ENCODE data around the gene UQCRH. TPM values are rescaled to one million over a fixed set of nuclear protein-coding genes. Genes with fewer than 3 reads are reported as not detected.
"Not testable (repeated sequence)": the region's sequence is repeated elsewhere in the genome, so short reads cannot be mapped to it uniquely, and the experiment has no call there.

The UQCRH gene
- total RNA-seq, 1 donor from 2014 or later = 317 TPM

GRCh38 chr1:46362158-46362557, 58.7 kb downstream of the UQCRH start:
- peaks cover 26% of the 10 kb centered on the region for H3K36me3 Mint-ChIP-seq (ENCODE audit: low read depth, unreplicated experiment)
- H3K27me3 Mint-ChIP-seq (ENCODE audit: unreplicated experiment) = no peaks in the 10 kb centered on the region
- no peak overlapping the region for H3K4me3 Mint-ChIP-seq (ENCODE audit: unreplicated experiment)
- H3K9me3 Mint-ChIP-seq (ENCODE audit: unreplicated experiment) = no peaks in the 10 kb centered on the region
- H3K27ac Mint-ChIP-seq (ENCODE audit: unreplicated experiment) = no peak overlapping the region
- H3K4me1 Mint-ChIP-seq (ENCODE audit: unreplicated experiment) = no peaks in the 10 kb centered on the region
- no peak for DNase-seq (ENCODE audit: low spot score)
- TF ChIP-seq CTCF (IDR thresholded peaks at IDR 0.05; ENCODE audit: unreplicated experiment) = no peak

- H3K9me3 Mint-ChIP-seq (ENCODE audit: unreplicated experiment) = no peaks in the 10 kb centered on the region
- H3K27ac Mint-ChIP-seq (ENCODE audit: unreplicated experiment) = no peak overlapping the region
- no peaks in the 10 kb centered on the region for H3K4me1 Mint-ChIP-seq (ENCODE audit: unreplicated experiment)
- no peak for DNase-seq (ENCODE audit: low spot score)
- no peaks in the 10 kb centered on the region for H3K27me3 Mint-ChIP-seq (ENCODE audit: unreplicated experiment)
- TF ChIP-seq CTCF (IDR thresholded peaks at IDR 0.05; ENCODE audit: unreplicated experiment) = no peak
- peaks cover 25% of the 10 kb centered on the region for H3K36me3 Mint-ChIP-seq (ENCODE audit: low read depth, unreplicated experiment)
- H3K4me3 Mint-ChIP-seq (ENCODE audit: unreplicated experiment) = no peak overlapping the region
These were observed 59.6 kb downstream of the UQCRH start for GRCh38 chr1:46363121-46363520.

- Mint-ChIP-seq H3K27me3 (ENCODE audit: unreplicated experiment) (no peaks in the 10 kb centered on the region), H3K4me1 (ENCODE audit: unreplicated experiment) (no peaks in the 10 kb centered on the region), H3K27ac (ENCODE audit: unreplicated experiment) (peak overlapping the region; percentile 48), H3K9me3 (ENCODE audit: unreplicated experiment) (no peaks in the 10 kb centered on the region), H3K36me3 (ENCODE audit: low read depth, unreplicated experiment) (peaks cover 27% of the 10 kb centered on the region), H3K4me3 (ENCODE audit: unreplicated experiment) (no peak overlapping the region)
- no peak for TF ChIP-seq CTCF (IDR thresholded peaks at IDR 0.05; ENCODE audit: unreplicated experiment)
- no peak for DNase-seq (ENCODE audit: low spot score)
These were observed 61.1 kb downstream of the UQCRH start for GRCh38 chr1:46364612-46365011.

- not testable (repeated sequence) for DNase-seq (ENCODE audit: low spot score); H3K4me1 Mint-ChIP-seq (ENCODE audit: unreplicated experiment); H3K4me3 Mint-ChIP-seq (ENCODE audit: unreplicated experiment); H3K27ac Mint-ChIP-seq (ENCODE audit: unreplicated experiment); H3K9me3 Mint-ChIP-seq (ENCODE audit: unreplicated experiment); H3K27me3 Mint-ChIP-seq (ENCODE audit: unreplicated experiment)
- peaks cover 22% of the 10 kb centered on the region for H3K36me3 Mint-ChIP-seq (ENCODE audit: low read depth, unreplicated experiment)
These were observed 62.3 kb downstream of the UQCRH start for GRCh38 chr1:46365796-46366195.

Other genes starting within 250 kb of the UQCRH start
- 38.1 TPM for gene PIK3R3, start 171.1 kb upstream of the UQCRH start, total RNA-seq (ENCODE audit: unreplicated experiment)
- 1.1 TPM for gene TSPAN1, start 128.6 kb upstream of the UQCRH start, total RNA-seq (ENCODE audit: unreplicated experiment)
- not detected for gene P3R3URF, start 127.2 kb upstream of the UQCRH start, total RNA-seq (ENCODE audit: unreplicated experiment)
- gene POMGNT1, start 105.3 kb upstream of the UQCRH start, total RNA-seq (ENCODE audit: unreplicated experiment) = 37.8 TPM
- 0.41 TPM for gene LURAP1, start 100.4 kb upstream of the UQCRH start, total RNA-seq (ENCODE audit: unreplicated experiment)
- 9.3 TPM for gene RAD54L, start 55.9 kb upstream of the UQCRH start, total RNA-seq (ENCODE audit: unreplicated experiment)
- gene LRRC41, start 82 bp upstream of the UQCRH start, total RNA-seq (ENCODE audit: unreplicated experiment) = 73.5 TPM
- 27.8 TPM for gene NSUN4, start 37.1 kb downstream of the UQCRH start, total RNA-seq (ENCODE audit: unreplicated experiment)
- 2.7 TPM for gene FAAH, start 90.6 kb downstream of the UQCRH start, total RNA-seq (ENCODE audit: unreplicated experiment)
- gene DMBX1, start 186.1 kb downstream of the UQCRH start, total RNA-seq (ENCODE audit: unreplicated experiment) = not detected
- not detected for gene KNCN, start 247.9 kb downstream of the UQCRH start, total RNA-seq (ENCODE audit: unreplicated experiment)